DMS 273 treated with DMSO at 0.1 percent for 48 hours (cell line): ENCODE data around the gene CTRB1.
"Not testable (repeated sequence)": the region's sequence is repeated elsewhere in the genome, so short reads cannot be mapped to it uniquely, and the experiment has no call there.

Source experiments
- DNase-seq: peaks from one replicate; lab custom pipeline; 2025; lab: John Stamatoyannopoulos, UW

CTRB1 gene

GRCh38 chr16:75272629-75273028 lies 53.8 kb downstream of the CTRB1 start:
- not testable (repeated sequence) for DNase-seq

GRCh38 chr16:75273054-75273925 lies 54.5 kb downstream of the CTRB1 start:
- DNase-seq, result no peak
